Measurements from ENCODE around the gene CYP3A4. TPM values are rescaled to one million over a fixed set of nuclear protein-coding genes. Genes with fewer than 3 reads are reported as not detected.
"Not testable (repeated sequence)": the region's sequence is repeated elsewhere in the genome, so short reads cannot be mapped to it uniquely, and the experiment has no call there.

CYP3A4 gene
- total and polyA plus RNA-seq, 7 donors = 0.25 to 3.6 (median 0.69) TPM; not detected in 4

DNA sequence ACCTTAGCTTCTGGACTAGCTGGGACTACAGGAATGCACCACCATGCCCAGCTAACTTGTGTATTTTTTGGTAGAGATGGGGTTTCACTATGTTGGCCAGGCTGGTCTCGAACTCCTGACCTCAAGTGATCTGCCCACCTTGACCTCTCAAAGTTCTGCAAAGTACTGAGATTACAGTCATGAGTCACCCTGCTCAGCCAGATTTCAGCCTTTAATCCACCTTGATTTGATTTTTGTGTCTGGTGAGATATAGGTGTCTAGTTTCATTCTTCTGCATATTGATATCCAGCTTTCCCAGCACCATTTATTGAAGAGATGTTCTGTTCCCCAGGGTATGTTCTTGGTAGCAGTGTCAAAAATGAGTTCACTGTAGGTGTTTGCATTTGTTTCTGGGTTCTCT lies 28.9 kb downstream of the CYP3A4 start:
- TF ChIP-seq POLR2A (IDR thresholded peaks at IDR 0.05) (no peak), POLR2AphosphoS5 (IDR thresholded peaks at IDR 0.05) (no peak), CTCF (IDR thresholded peaks at IDR 0.05) (no peak), EP300 (IDR thresholded peaks at IDR 0.05) (no peak)
- Histone ChIP-seq H3K4me3 (no peak overlapping the region), H3K4me1 (peaks cover 0 to 21% (median 10%) of the 10 kb centered on the region in 4 donors), H3K27me3 (no peaks in the 10 kb centered on the region), H3K9me3 (no peaks in the 10 kb centered on the region), H3K36me3 (no peaks in the 10 kb centered on the region), H3K27ac (no peak overlapping the region)
- intact Hi-C loops (cut with DNase I) = no loop called here
- DNase-seq = no peak
- WGBS, 2 donors = 94% methylated on average over 1 of the region's 1 CpG

- Histone ChIP-seq H3K9me3 (no peaks in the 10 kb centered on the region), H3K4me3 (no peak overlapping the region), H3K27me3 (no peaks in the 10 kb centered on the region), H3K4me1 (peaks cover 0 to 21% (median 10%) of the 10 kb centered on the region in 4 donors), H3K27ac (peak overlapping the region; percentile 27 to 47 (median 40)), H3K36me3 (no peaks in the 10 kb centered on the region)
- WGBS, 2 donors = 10 to 50% methylated on average over 3 of the region's 3 CpGs
- TF ChIP-seq POLR2AphosphoS5 (IDR thresholded peaks at IDR 0.05) (peak in 2 of 4 donors; percentile 19 to 62), EP300 (IDR thresholded peaks at IDR 0.05) (no peak), CTCF (IDR thresholded peaks at IDR 0.05) (no peak), POLR2A (IDR thresholded peaks at IDR 0.05) (peak in 1 of 2 donors; percentile 47)
- intact Hi-C loops (cut with DNase I) = no loop called here
- DNase-seq = no peak
Observed at GRCh38 chr7:99752356-99752755, 31.6 kb downstream of the CYP3A4 start.

- intact Hi-C loops (cut with DNase I); H3K9me3 ChIP-seq: not testable (repeated sequence)
- 2 to 19% methylated on average over 5 of the region's 5 CpGs for WGBS, 2 donors
Observed at GRCh38 chr7:99751322-99752052, 32.5 kb downstream of the CYP3A4 start.

GRCh38 chr7:99748846-99749579 lies 35.0 kb downstream of the CYP3A4 start:
- WGBS, 2 donors = 84 to 91% methylated on average over 6 of the region's 6 CpGs
- Histone ChIP-seq H3K9me3 (no peaks in the 10 kb centered on the region), H3K27me3 (no peaks in the 10 kb centered on the region), H3K4me3 (no peak overlapping the region), H3K27ac (no peak overlapping the region), H3K36me3 (no peaks in the 10 kb centered on the region), H3K4me1 (peaks cover 0 to 21% (median 10%) of the 10 kb centered on the region in 4 donors)
- no peak for DNase-seq
- TF ChIP-seq EP300 (IDR thresholded peaks at IDR 0.05) (no peak), POLR2A (IDR thresholded peaks at IDR 0.05) (no peak), POLR2AphosphoS5 (IDR thresholded peaks at IDR 0.05) (no peak), CTCF (IDR thresholded peaks at IDR 0.05) (no peak)
- intact Hi-C loops (cut with DNase I) = no loop called here

More at GRCh38 chr7:99751322-99752052, 32.5 kb downstream of the CYP3A4 start:
- not testable (repeated sequence) for DNase-seq, H3K36me3 ChIP-seq, H3K27me3 ChIP-seq, H3K4me3 ChIP-seq
- peaks cover 0 to 21% (median 10%) of the 10 kb centered on the region in 4 donors for H3K4me1 ChIP-seq
- peak overlapping the region; percentile 27 to 47 (median 40) for H3K27ac ChIP-seq

DNA sequence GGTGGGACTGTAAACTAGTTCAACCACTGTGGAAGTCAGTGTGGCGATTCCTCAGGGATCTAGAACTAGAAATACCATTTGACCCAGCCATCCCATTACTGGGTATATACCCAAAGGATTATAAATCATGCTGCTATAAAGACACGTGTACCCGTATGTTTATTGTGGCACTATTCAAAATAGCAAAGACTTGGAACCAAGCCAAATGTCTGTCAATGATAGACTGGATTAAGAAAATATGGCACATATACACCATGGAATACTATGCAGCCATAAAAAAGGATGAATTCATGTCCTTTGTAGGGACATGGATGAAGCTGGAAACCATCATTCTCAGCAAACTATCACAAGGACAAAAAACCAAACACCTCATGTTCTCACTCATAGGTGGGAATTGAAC lies 37.1 kb downstream of the CYP3A4 start:
- H3K9me3 ChIP-seq; H3K36me3 ChIP-seq; intact Hi-C loops (cut with DNase I); DNase-seq; H3K4me3 ChIP-seq; H3K27me3 ChIP-seq; H3K27ac ChIP-seq: not testable (repeated sequence)
- H3K4me1 ChIP-seq = peaks cover 0 to 14% (median 6%) of the 10 kb centered on the region in 4 donors
- WGBS, 2 donors = 19 to 68% methylated on average over 2 of the region's 3 CpGs

GRCh38 chr7:99745395-99745794 lies 38.6 kb downstream of the CYP3A4 start:
- H3K27me3 ChIP-seq; H3K4me3 ChIP-seq; intact Hi-C loops (cut with DNase I); DNase-seq; H3K4me1 ChIP-seq; H3K36me3 ChIP-seq; H3K27ac ChIP-seq; H3K9me3 ChIP-seq: not testable (repeated sequence)
- 75 to 94% methylated on average over 3 of the region's 3 CpGs for WGBS, 2 donors
